EH (cell line): ENCODE data around the gene MIAT.

Experiments
- DNase-seq: peaks from one replicate; pipeline ENCODE4 v3.0.0-alpha.2; 2015; ENCODE audit warnings: low read depth

Gene MIAT

GRCh38 chr22:26632422-26633155 lies 24.8 kb upstream of the MIAT start:
- no peak for DNase-seq

- DNase-seq, result no peak
These were observed 23.2 kb upstream of the MIAT start for GRCh38 chr22:26634189-26634588.

- no peak for DNase-seq
These were observed 22.3 kb upstream of the MIAT start for GRCh38 chr22:26635117-26635516.

GRCh38 chr22:26636296-26636695 lies 21.1 kb upstream of the MIAT start:
- no peak for DNase-seq

- no peak for DNase-seq
These were observed 14.6 kb upstream of the MIAT start for GRCh38 chr22:26642465-26643417.

- no peak for DNase-seq
These were observed 13.8 kb upstream of the MIAT start for GRCh38 chr22:26643418-26644100.

GRCh38 chr22:26646158-26646557 lies 11.2 kb upstream of the MIAT start:
- DNase-seq, result peak; percentile 74

- no peak for DNase-seq
These were observed 9.3 kb upstream of the MIAT start for GRCh38 chr22:26648011-26648497.

GRCh38 chr22:26648528-26649388 lies 8.6 kb upstream of the MIAT start:
- no peak for DNase-seq

GRCh38 chr22:26650722-26651421 lies 6.5 kb upstream of the MIAT start:
- DNase-seq, result no peak

- no peak for DNase-seq
These were observed 5.6 kb upstream of the MIAT start for GRCh38 chr22:26651815-26652214.

GRCh38 chr22:26658161-26658560 lies 773 bp downstream of the MIAT start:
- DNase-seq, result no peak

GRCh38 chr22:26658671-26659478 lies 1.5 kb downstream of the MIAT start:
- DNase-seq, result peak; percentile 91

- DNase-seq, result no peak
These were observed 3.0 kb downstream of the MIAT start for GRCh38 chr22:26660356-26660755.

GRCh38 chr22:26660961-26661578 lies 3.7 kb downstream of the MIAT start:
- no peak for DNase-seq

- DNase-seq, result no peak
These were observed 4.8 kb downstream of the MIAT start for GRCh38 chr22:26662160-26662559.

- no peak for DNase-seq
These were observed 6.1 kb downstream of the MIAT start for GRCh38 chr22:26663374-26663923.

GRCh38 chr22:26665813-26666231 lies 8.4 kb downstream of the MIAT start:
- peak; percentile 81 for DNase-seq

- DNase-seq, result no peak
These were observed 9.8 kb downstream of the MIAT start for GRCh38 chr22:26667140-26667539.
